OCI-LY7 (cell line): ENCODE data around the gene DAPK1. TPM values are rescaled to one million over a fixed set of nuclear protein-coding genes. Genes with fewer than 3 reads are reported as not detected.

Experiments
- BruUV-seq: library from RNA; stranded (reverse); fragments of 400-500 nt; replicated peaks from 2 replicates; lab custom pipeline; 2021; lab: Mats Ljungman, UMichigan
- CTCF ChIA-PET: fragments of 300-600 bp; sonication (Branson Sonifier 250); formaldehyde crosslinking; loops from one replicate; lab custom pipeline; 2022; ENCODE audit warnings: antibody characterized with exemption; ENCODE audit not compliant: unreplicated experiment; lab: Charles Lee
- POLR2A ChIA-PET: fragments of 300-600 bp; sonication (Branson Sonifier 250); formaldehyde crosslinking; loops from one replicate; lab custom pipeline; 2022; ENCODE audit warnings: antibody characterized with exemption; lab: Charles Lee
- DNase-seq: peaks from one replicate; pipeline ENCODE4 v3.0.0-alpha.2; 2015; ENCODE audit warnings: low spot score
- H2AFZ ChIP-seq: fragments of 200-600 bp; sonication (generic), shearing (Covaris generic); 2 replicates; pipeline ENCODE4 v1.6.1; 2014; ENCODE audit warnings: mild to moderate bottlenecking, antibody characterized with exemption, low read length, moderate library complexity
- H3K27ac ChIP-seq: fragments of 200-600 bp; sonication (generic); 2 replicates; pipeline ENCODE4 v1.5.1; 2014; ENCODE audit warnings: mixed run types, low read depth, mild to moderate bottlenecking, moderate library complexity, low read length, inconsistent platforms; ENCODE audit not compliant: poor library complexity, severe bottlenecking
- H3K36me3 ChIP-seq: fragments of 200-600 bp; sonication (generic); 2 replicates; pipeline ENCODE4 v1.6.1; 2014; ENCODE audit warnings: mild to moderate bottlenecking, antibody characterized with exemption, low read length, moderate library complexity, mixed read lengths; ENCODE audit not compliant: insufficient read depth
- H3K4me1 ChIP-seq: fragments of 200-600 bp; sonication (generic); 2 replicates; pipeline ENCODE4 v1.5.1; 2014; ENCODE audit warnings: mild to moderate bottlenecking, low read length; ENCODE audit not compliant: insufficient read depth, poor library complexity, severe bottlenecking
- H3K4me2 ChIP-seq: fragments of 200-600 bp; sonication (generic); 2 replicates; pipeline ENCODE4 v1.6.1; 2014; ENCODE audit warnings: mild to moderate bottlenecking, low read length
- H3K4me3 ChIP-seq: fragments of 200-600 bp; sonication (generic); 2 replicates; pipeline ENCODE4 v1.5.1; 2014; ENCODE audit warnings: mild to moderate bottlenecking, low read depth, low read length; ENCODE audit not compliant: poor library complexity, severe bottlenecking
- H3K79me2 ChIP-seq: fragments of 200-600 bp; sonication (generic); 2 replicates; pipeline ENCODE4 v1.6.1; 2016; ENCODE audit warnings: low read depth, mild to moderate bottlenecking, low read length, moderate library complexity, mixed read lengths; ENCODE audit not compliant: insufficient read depth
- H3K9me2 ChIP-seq: fragments of 200-600 bp; sonication (generic); 2 replicates; pipeline ENCODE4 v1.6.1; 2016; ENCODE audit warnings: mild to moderate bottlenecking, low read length, mixed read lengths; ENCODE audit not compliant: insufficient read depth
- H3K9me3 ChIP-seq: fragments of 200-600 bp; sonication (generic); 2 replicates; pipeline ENCODE4 v1.6.1; 2014; ENCODE audit warnings: mild to moderate bottlenecking, mixed run types, low read length, mixed read lengths
- H4K20me1 ChIP-seq: fragments of 200-600 bp; sonication (generic); 2 replicates; pipeline ENCODE4 v1.6.1; 2014; ENCODE audit warnings: mild to moderate bottlenecking, antibody characterized with exemption, low read length, moderate library complexity, mixed read lengths; ENCODE audit not compliant: insufficient read depth
- EZH2phosphoT487 ChIP-seq: fragments of 200-600 bp; sonication (generic); IDR thresholded peaks from 2 replicates; pipeline ENCODE4 v1.6.1; 2018; ENCODE audit warnings: low read depth, borderline replicate concordance, mild to moderate bottlenecking, mixed run types, antibody characterized with exemption, low read length, moderate library complexity, mixed read lengths
- intact Hi-C: fragments of 100-400 bp; cut with micrococcal nuclease; formaldehyde crosslinking; loops from one replicate; pipeline ENCODE4 v1.10.0; 2022; ENCODE audit not compliant: unreplicated experiment
- total RNA-seq, 2 experiments: library from RNA; depleted of rRNA in 1 of 2; stranded (reverse); fragments of >200 nt in 1 of 2; shearing (Covaris generic) in 1 of 2; gene quantifications; 2 replicates each; pipeline ENCODE4 v1.2.3, GENCODE V29; 2014 to 2022
- TF ChIP-seq, protein P1 (sequence below): fragments of 200-600 bp; sonication (generic); conservative IDR thresholded peaks from 2 replicates; pipeline ENCODE4 v1.5.1; 2014; ENCODE audit warnings: mild to moderate bottlenecking, antibody characterized with exemption, low read length, moderate library complexity, mixed read lengths

The DAPK1 gene
- total RNA-seq, 2 experiments from 2014 or later = 0.25 to 3.5 TPM

DNA sequence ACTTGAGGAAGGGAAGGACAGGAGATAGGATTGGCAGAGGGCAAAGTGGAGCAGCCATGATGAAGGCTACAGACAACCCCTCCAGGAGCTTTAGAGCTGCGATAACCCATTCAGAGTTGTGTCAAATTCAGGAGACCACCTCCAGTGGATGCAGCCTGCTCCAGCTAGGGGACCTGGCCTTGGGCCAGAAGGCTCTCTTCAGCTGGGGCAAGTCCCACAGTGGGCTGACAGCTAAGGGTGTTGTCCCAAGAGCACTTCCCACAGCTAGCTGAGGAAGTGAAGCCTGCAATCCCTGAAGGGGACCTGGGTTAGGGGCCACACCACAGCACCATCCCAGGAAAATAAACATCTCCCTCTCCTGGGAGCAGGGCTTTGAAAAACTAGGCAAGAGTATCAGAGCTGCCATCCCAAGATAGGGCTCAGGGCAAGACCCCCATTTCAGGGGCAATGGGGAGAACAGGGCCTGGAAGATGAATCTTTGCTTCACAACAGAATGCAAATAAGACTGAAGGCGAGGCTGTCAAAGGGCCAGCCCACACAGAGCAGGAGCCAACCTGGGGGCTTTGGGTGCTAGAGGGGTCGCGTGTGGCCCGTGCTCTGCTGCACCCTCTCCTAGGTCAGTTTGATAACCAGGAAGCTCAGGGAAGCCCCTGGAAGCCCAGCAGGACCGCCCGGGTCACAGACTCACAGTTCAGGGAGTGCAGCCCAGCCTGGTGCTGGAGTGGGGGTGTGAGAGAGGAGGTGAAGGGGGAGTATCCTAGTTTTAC, 19.3 kb upstream of the DAPK1 start:
- no peak for TF ChIP-seq EZH2phosphoT487
- TF ChIP-seq, protein P1, sequence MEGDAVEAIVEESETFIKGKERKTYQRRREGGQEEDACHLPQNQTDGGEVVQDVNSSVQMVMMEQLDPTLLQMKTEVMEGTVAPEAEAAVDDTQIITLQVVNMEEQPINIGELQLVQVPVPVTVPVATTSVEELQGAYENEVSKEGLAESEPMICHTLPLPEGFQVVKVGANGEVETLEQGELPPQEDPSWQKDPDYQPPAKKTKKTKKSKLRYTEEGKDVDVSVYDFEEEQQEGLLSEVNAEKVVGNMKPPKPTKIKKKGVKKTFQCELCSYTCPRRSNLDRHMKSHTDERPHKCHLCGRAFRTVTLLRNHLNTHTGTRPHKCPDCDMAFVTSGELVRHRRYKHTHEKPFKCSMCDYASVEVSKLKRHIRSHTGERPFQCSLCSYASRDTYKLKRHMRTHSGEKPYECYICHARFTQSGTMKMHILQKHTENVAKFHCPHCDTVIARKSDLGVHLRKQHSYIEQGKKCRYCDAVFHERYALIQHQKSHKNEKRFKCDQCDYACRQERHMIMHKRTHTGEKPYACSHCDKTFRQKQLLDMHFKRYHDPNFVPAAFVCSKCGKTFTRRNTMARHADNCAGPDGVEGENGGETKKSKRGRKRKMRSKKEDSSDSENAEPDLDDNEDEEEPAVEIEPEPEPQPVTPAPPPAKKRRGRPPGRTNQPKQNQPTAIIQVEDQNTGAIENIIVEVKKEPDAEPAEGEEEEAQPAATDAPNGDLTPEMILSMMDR = no peak
- CTCF ChIA-PET = no interaction called here
- Histone ChIP-seq H2AFZ (no peak overlapping the region; the same call in 1 of the 2 replicates), H3K36me3 (no peaks in the 10 kb centered on the region), H3K4me3 (no peak overlapping the region), H4K20me1 (no peaks in the 10 kb centered on the region), H3K9me2 (no peaks in the 10 kb centered on the region), H3K27ac (no peak overlapping the region), H3K79me2 (no peaks in the 10 kb centered on the region), H3K4me2 (no peak overlapping the region), H3K9me3 (no peaks in the 10 kb centered on the region), H3K4me1 (peaks cover 11% of the 10 kb centered on the region)
- DNase-seq = no peak
- intact Hi-C loops = no loop called here
- BruUV-seq = no TSS peak
- POLR2A ChIA-PET = interaction anchor here (0.8 kb wide), 1 partner anchor 13 kb away, joined by 5 read pairs; no protein-coding TSS in a partner anchor

DNA sequence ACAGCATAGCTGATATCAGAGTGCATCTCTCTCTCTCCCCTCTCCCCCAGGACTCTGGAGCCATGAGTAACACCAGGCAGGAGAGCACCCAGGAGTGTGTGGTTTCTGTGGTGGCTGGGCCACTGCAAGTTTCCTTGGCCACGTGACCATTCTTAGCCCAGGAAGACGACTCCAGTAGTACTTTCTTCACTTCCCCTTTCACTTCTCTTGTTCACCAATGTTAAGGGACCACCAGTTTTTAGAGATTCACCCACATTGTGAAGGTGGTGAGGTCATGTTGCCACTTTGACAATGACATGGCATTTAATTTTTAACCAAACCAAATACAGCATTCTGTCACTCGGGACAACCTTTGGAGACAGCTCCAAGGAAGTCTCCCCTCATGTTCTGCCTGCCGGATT, 17.9 kb upstream of the DAPK1 start:
- BruUV-seq = no TSS peak
- peak overlapping the region; percentile 66; the same call in 1 of the 2 replicates for H2AFZ ChIP-seq
- H3K9me3 ChIP-seq = no peaks in the 10 kb centered on the region
- H3K4me2 ChIP-seq = peak overlapping the region; percentile 54
- H3K4me1 ChIP-seq = peaks cover 11% of the 10 kb centered on the region
- H3K79me2 ChIP-seq = no peaks in the 10 kb centered on the region
- intact Hi-C loops = loop anchor here (5.0 kb wide), 1 partner anchor 72 kb away; no protein-coding TSS in a partner anchor
- POLR2A ChIA-PET = interaction anchor here (0.8 to 1.2 kb wide), 2 partner anchors 43 to 76 kb away, joined by 3 to 5 read pairs; no protein-coding TSS in a partner anchor
- TF ChIP-seq EZH2phosphoT487 = no peak
- TF ChIP-seq, protein P1 = no peak
- no peaks in the 10 kb centered on the region for H3K9me2 ChIP-seq
- DNase-seq = peak; percentile 77
- no peaks in the 10 kb centered on the region for H3K36me3 ChIP-seq
- no peak overlapping the region for H3K4me3 ChIP-seq
- H3K27ac ChIP-seq = peak overlapping the region; percentile 54
- CTCF ChIA-PET = no interaction called here
- no peaks in the 10 kb centered on the region for H4K20me1 ChIP-seq
